HG02840 (cell line): ENCODE measurements around the gene ARHGAP28.
"Not testable (repeated sequence)": the region's sequence is repeated elsewhere in the genome, so short reads cannot be mapped to it uniquely, and the experiment has no call there.

Source experiments
- ATAC-seq: cut with Tn5 transposase; IDR thresholded peaks from one replicate; pipeline ENCODE4 v1.9.1; 2021; ENCODE audit warnings: mild to moderate bottlenecking, moderate library complexity, moderate number of reproducible peaks; ENCODE audit not compliant: unreplicated experiment, low FRiP score

ARHGAP28 gene

GRCh38 chr18:6763524-6763923 is 34.0 kb downstream of the ARHGAP28 start:
- no peak for ATAC-seq

GRCh38 chr18:6764382-6764781 is 34.9 kb downstream of the ARHGAP28 start:
- no peak for ATAC-seq

- ATAC-seq: no peak
Observed at GRCh38 chr18:6773777-6774176, 44.3 kb downstream of the ARHGAP28 start.

- no peak for ATAC-seq
Observed at GRCh38 chr18:6775237-6775636, 45.7 kb downstream of the ARHGAP28 start.

- ATAC-seq: no peak
Observed at GRCh38 chr18:6775702-6776101, 46.2 kb downstream of the ARHGAP28 start.

GRCh38 chr18:6776188-6776587 is 46.7 kb downstream of the ARHGAP28 start:
- ATAC-seq: no peak

- ATAC-seq: no peak
Observed at GRCh38 chr18:6777509-6777908, 48.0 kb downstream of the ARHGAP28 start.

GRCh38 chr18:6778459-6779247 is 49.1 kb downstream of the ARHGAP28 start:
- ATAC-seq: no peak

GRCh38 chr18:6781142-6781714 is 51.7 kb downstream of the ARHGAP28 start:
- no peak for ATAC-seq

- ATAC-seq: no peak
Observed at GRCh38 chr18:6781796-6782195, 52.3 kb downstream of the ARHGAP28 start.

- no peak for ATAC-seq
Observed at GRCh38 chr18:6782861-6783260, 53.3 kb downstream of the ARHGAP28 start.

- no peak for ATAC-seq
Observed at GRCh38 chr18:6784046-6784445, 54.5 kb downstream of the ARHGAP28 start.

GRCh38 chr18:6785001-6785400 is 55.5 kb downstream of the ARHGAP28 start:
- no peak for ATAC-seq

- no peak for ATAC-seq
Observed at GRCh38 chr18:6785411-6785810, 55.9 kb downstream of the ARHGAP28 start.

GRCh38 chr18:6792391-6792790 is 62.9 kb downstream of the ARHGAP28 start:
- no peak for ATAC-seq

GRCh38 chr18:6793455-6793854 is 63.9 kb downstream of the ARHGAP28 start:
- ATAC-seq: no peak

GRCh38 chr18:6793986-6794385 is 64.5 kb downstream of the ARHGAP28 start:
- ATAC-seq: no peak

GRCh38 chr18:6795307-6795706 is 65.8 kb downstream of the ARHGAP28 start:
- no peak for ATAC-seq

GRCh38 chr18:6796511-6796910 is 67.0 kb downstream of the ARHGAP28 start:
- no peak for ATAC-seq

- no peak for ATAC-seq
Observed at GRCh38 chr18:6797171-6797570, 67.7 kb downstream of the ARHGAP28 start.

- no peak for ATAC-seq
Observed at GRCh38 chr18:6798896-6799295, 69.4 kb downstream of the ARHGAP28 start.

GRCh38 chr18:6800309-6800708 is 70.8 kb downstream of the ARHGAP28 start:
- not testable (repeated sequence) for ATAC-seq
